WTC11 (cell line): ENCODE data around the gene TNFSF4. TPM values are rescaled to one million over a fixed set of nuclear protein-coding genes. Genes with fewer than 3 reads are reported as not detected.

ENCODE experiments used
- ATAC-seq: fragments of 200-7000 bp; cut with Tn5 transposase; 2 replicates; pipeline ENCODE4 v1.10.0; 2021; ENCODE audit warnings: mild to moderate bottlenecking, moderate library complexity
- CTCF ChIA-PET: fragments of 300-600 bp; sonication (Branson Sonifier 250); formaldehyde crosslinking; loops from one replicate; lab custom pipeline; 2021; ENCODE audit warnings: antibody characterized with exemption; lab: Charles Lee
- POLR2A ChIA-PET: fragments of 350-600 bp; sonication (Branson Sonifier 250); formaldehyde crosslinking; loops from one replicate; lab custom pipeline; 2021; ENCODE audit warnings: antibody characterized with exemption; lab: Charles Lee
- DNase-seq: peaks from one replicate; pipeline ENCODE4 v3.0.0; 2021; ENCODE audit warnings: low spot score
- H3K27ac Mint-ChIP-seq: 2 replicates; pipeline ENCODE4 v1.8.0; 2021; ENCODE audit warnings: mixed read lengths
- H3K27me3 Mint-ChIP-seq: 2 replicates; pipeline ENCODE4 v1.8.0; 2021; ENCODE audit warnings: low read depth, mild to moderate bottlenecking, moderate library complexity, mixed read lengths
- H3K36me3 Mint-ChIP-seq: 2 replicates; pipeline ENCODE4 v1.8.0; 2021; ENCODE audit warnings: mixed read lengths
- H3K4me1 Mint-ChIP-seq: 2 replicates; pipeline ENCODE4 v1.8.0; 2022; ENCODE audit warnings: mixed read lengths
- H3K4me3 Mint-ChIP-seq: 2 replicates; pipeline ENCODE4 v1.8.0; 2021; ENCODE audit warnings: mild to moderate bottlenecking, moderate library complexity, mixed read lengths
- H3K9me3 Mint-ChIP-seq: 2 replicates; pipeline ENCODE4 v1.8.0; 2021; ENCODE audit warnings: mixed read lengths
- AFF4 ChIP-seq: sonication (generic); formaldehyde crosslinking; IDR thresholded peaks from 2 replicates; pipeline ENCODE4 v1.8.1; 2023; ENCODE audit warnings: mild to moderate bottlenecking, missing genetic modification reagents, borderline replicate concordance
- CREB1 ChIP-seq: sonication (generic); formaldehyde crosslinking; IDR thresholded peaks from 2 replicates; pipeline ENCODE4 v1.8.0; 2023; ENCODE audit warnings: mild to moderate bottlenecking, missing genetic modification reagents
- ELF4 ChIP-seq: sonication (generic); formaldehyde crosslinking; IDR thresholded peaks from 2 replicates; pipeline ENCODE4 v1.8.1; 2022; ENCODE audit warnings: low read depth, mild to moderate bottlenecking, moderate library complexity, missing genetic modification reagents
- GABPB1 ChIP-seq: sonication (generic); formaldehyde crosslinking; IDR thresholded peaks from 2 replicates; pipeline ENCODE4 v1.8.1; 2023; ENCODE audit warnings: mild to moderate bottlenecking, missing genetic modification reagents
- HMGXB4 ChIP-seq: sonication (generic); formaldehyde crosslinking; IDR thresholded peaks from 2 replicates; pipeline ENCODE4 v1.8.1; 2023; ENCODE audit warnings: mild to moderate bottlenecking, moderate library complexity, missing genetic modification reagents
- IRF2 ChIP-seq: sonication (generic); formaldehyde crosslinking; IDR thresholded peaks from 2 replicates; pipeline ENCODE4 v1.8.0; 2022; ENCODE audit warnings: low read depth, missing genetic modification reagents, borderline replicate concordance
- KAT7 ChIP-seq: sonication (generic); formaldehyde crosslinking; IDR thresholded peaks from 2 replicates; pipeline ENCODE4 v1.8.1; 2023; ENCODE audit warnings: missing genetic modification reagents, mild to moderate bottlenecking, borderline replicate concordance
- NFYB ChIP-seq: sonication (generic); formaldehyde crosslinking; conservative IDR thresholded peaks from 2 replicates; pipeline ENCODE4 v1.8.0; 2022; ENCODE audit warnings: low read depth, missing genetic modification reagents
- SMAD3 ChIP-seq: sonication (generic); formaldehyde crosslinking; IDR thresholded peaks from 2 replicates; pipeline ENCODE4 v1.8.0; 2022; ENCODE audit warnings: missing genetic modification reagents, mild to moderate bottlenecking, borderline replicate concordance
- TCF7 ChIP-seq: sonication (generic); formaldehyde crosslinking; IDR thresholded peaks from 2 replicates; pipeline ENCODE4 v1.8.0; 2022; ENCODE audit warnings: mild to moderate bottlenecking, low read depth, missing genetic modification reagents, moderate library complexity
- ZNF138 ChIP-seq: sonication (generic); formaldehyde crosslinking; conservative IDR thresholded peaks from 2 replicates; pipeline ENCODE4 v1.8.1; 2022; ENCODE audit warnings: mild to moderate bottlenecking, moderate library complexity, missing genetic modification reagents
- ZNF317 ChIP-seq: sonication (generic); formaldehyde crosslinking; IDR thresholded peaks from 2 replicates; pipeline ENCODE4 v1.8.1; 2023; ENCODE audit warnings: low read depth, mild to moderate bottlenecking, moderate library complexity, missing genetic modification reagents, borderline replicate concordance
- ZNF532 ChIP-seq: fragments of 250-450 bp; sonication (Bioruptor Pico); IDR thresholded peaks from 2 replicates; pipeline ENCODE4 v1.9.0; 2021; ENCODE audit warnings: mild to moderate bottlenecking, borderline replicate concordance
- total RNA-seq: library from RNA; stranded (reverse); gene quantifications from 3 replicates; pipeline ENCODE4 v1.2.3, GENCODE V29; 2021
- TF ChIP-seq, protein P1 (sequence below): sonication (generic); formaldehyde crosslinking; IDR thresholded peaks from 2 replicates; pipeline ENCODE4 v1.8.0; 2022; ENCODE audit warnings: mild to moderate bottlenecking, missing genetic modification reagents
- TF ChIP-seq, protein P2 (sequence below): sonication (generic); formaldehyde crosslinking; conservative IDR thresholded peaks from 2 replicates; pipeline ENCODE4 v1.8.1; 2023; ENCODE audit warnings: mild to moderate bottlenecking, low read depth, missing genetic modification reagents, moderate library complexity

The TNFSF4 gene
- total RNA-seq, 1 experiment from 2014 or later: 0.81 TPM

DNA sequence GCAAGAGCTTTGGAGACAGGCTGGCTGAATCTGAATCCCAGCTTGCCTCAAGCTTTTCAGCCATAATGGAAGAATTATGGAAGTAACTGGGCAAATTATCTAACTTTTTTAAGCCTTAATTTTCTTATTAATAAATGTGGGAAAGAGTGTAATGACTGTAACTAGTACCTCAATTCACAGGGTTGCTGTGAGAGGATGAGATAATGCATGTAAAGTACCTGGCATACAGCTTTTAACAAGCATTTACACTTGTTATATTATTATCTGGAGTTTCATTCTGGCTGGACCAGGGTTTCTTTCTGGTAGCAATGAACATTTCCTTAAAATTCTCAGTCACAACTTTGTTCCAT lies 15.9 kb upstream of the TNFSF4 start (continued):
- TF ChIP-seq, protein P1, sequence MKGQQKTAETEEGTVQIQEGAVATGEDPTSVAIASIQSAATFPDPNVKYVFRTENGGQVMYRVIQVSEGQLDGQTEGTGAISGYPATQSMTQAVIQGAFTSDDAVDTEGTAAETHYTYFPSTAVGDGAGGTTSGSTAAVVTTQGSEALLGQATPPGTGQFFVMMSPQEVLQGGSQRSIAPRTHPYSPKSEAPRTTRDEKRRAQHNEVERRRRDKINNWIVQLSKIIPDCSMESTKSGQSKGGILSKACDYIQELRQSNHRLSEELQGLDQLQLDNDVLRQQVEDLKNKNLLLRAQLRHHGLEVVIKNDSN: no peak

GRCh38 chr1:173222149-173223030 lies 15.3 kb upstream of the TNFSF4 start:
- DNase-seq: no peak
- H3K27ac Mint-ChIP-seq: no peak overlapping the region
- H3K27me3 Mint-ChIP-seq: no peaks in the 10 kb centered on the region; the same call in 1 of the 2 replicates
- ATAC-seq: no peak
- H3K4me1 Mint-ChIP-seq: no peaks in the 10 kb centered on the region
- H3K9me3 Mint-ChIP-seq: peaks cover 17% of the 10 kb centered on the region
- POLR2A ChIA-PET: no interaction called here
- CTCF ChIA-PET: interaction anchor here (1.0 kb wide), 2 partner anchors 20 to 36 kb away, joined by 3 read pairs; no protein-coding TSS in a partner anchor
- no peak for TF ChIP-seq ZNF532 (CRISPR knock-in tag)
- no peak for TF ChIP-seq ZNF138
- TF ChIP-seq SMAD3 (CRISPR knock-in tag): no peak
- TF ChIP-seq IRF2 (CRISPR knock-in tag): no peak
- TF ChIP-seq TCF7: no peak
- TF ChIP-seq, protein P2, sequence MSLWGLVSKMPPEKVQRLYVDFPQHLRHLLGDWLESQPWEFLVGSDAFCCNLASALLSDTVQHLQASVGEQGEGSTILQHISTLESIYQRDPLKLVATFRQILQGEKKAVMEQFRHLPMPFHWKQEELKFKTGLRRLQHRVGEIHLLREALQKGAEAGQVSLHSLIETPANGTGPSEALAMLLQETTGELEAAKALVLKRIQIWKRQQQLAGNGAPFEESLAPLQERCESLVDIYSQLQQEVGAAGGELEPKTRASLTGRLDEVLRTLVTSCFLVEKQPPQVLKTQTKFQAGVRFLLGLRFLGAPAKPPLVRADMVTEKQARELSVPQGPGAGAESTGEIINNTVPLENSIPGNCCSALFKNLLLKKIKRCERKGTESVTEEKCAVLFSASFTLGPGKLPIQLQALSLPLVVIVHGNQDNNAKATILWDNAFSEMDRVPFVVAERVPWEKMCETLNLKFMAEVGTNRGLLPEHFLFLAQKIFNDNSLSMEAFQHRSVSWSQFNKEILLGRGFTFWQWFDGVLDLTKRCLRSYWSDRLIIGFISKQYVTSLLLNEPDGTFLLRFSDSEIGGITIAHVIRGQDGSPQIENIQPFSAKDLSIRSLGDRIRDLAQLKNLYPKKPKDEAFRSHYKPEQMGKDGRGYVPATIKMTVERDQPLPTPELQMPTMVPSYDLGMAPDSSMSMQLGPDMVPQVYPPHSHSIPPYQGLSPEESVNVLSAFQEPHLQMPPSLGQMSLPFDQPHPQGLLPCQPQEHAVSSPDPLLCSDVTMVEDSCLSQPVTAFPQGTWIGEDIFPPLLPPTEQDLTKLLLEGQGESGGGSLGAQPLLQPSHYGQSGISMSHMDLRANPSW (CRISPR knock-in tag): no peak
- no peak for TF ChIP-seq HMGXB4
- no peak for TF ChIP-seq CREB1 (CRISPR knock-in tag)
- no peak for TF ChIP-seq AFF4 (CRISPR knock-in tag)
- no peak for TF ChIP-seq KAT7 (CRISPR knock-in tag)
- TF ChIP-seq ZNF317 (CRISPR knock-in tag): no peak
- no peak for TF ChIP-seq ELF4 (CRISPR knock-in tag)
- no peak for TF ChIP-seq GABPB1 (CRISPR knock-in tag)
- no peak for TF ChIP-seq NFYB (CRISPR knock-in tag)
- no peak overlapping the region for H3K4me3 Mint-ChIP-seq
- H3K36me3 Mint-ChIP-seq: peaks cover 7% of the 10 kb centered on the region
